ENCODE data around the gene ELF2. TPM values are rescaled to one million over a fixed set of nuclear protein-coding genes. Genes with fewer than 3 reads are reported as not detected.
"Not testable (repeated sequence)": the region's sequence is repeated elsewhere in the genome, so short reads cannot be mapped to it uniquely, and the experiment has no call there.

The ELF2 gene
- polyA plus RNA-seq, 1 of the 3 experiments (the other 2 are of a cell fraction), result 14.0 TPM

DNA sequence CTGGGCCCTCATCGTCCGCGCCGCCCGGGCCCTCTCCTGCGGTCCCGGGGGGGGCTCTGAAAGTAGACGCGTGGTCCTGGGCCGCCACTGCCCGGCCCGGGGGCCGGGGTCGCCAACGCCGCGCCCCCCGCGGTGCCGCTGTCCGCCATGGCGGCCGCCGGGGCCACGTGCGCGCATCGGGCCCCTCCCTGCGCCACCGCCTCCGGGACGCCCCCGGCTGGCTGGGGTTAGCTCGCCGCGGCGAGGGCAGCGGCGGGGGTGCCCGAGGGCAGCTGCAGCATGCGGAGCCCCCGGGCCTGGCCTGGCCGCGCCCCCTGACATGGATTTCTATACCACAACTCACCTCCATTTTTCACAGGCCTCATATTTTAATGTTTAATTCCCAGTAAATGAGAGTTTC, 61.8 kb downstream of the ELF2 start:
- DNase-seq, result no peak
- H3K36me3 ChIP-seq (replicated peaks in 1 of 2; ENCODE audit: control insufficient read depth in 1 of 2, insufficient read depth in 2 of 2, low read length in 1 of 2), result peaks cover 10 to 19% of the 10 kb centered on the region in 2 experiments
- H3K9me3 ChIP-seq, result no peaks in the 10 kb centered on the region
- POLR2A ChIA-PET, result no interaction called here
- no peaks in the 10 kb centered on the region for H3F3A ChIP-seq (replicated peaks; ENCODE audit: insufficient read depth)
- H3K9ac ChIP-seq, result no peak overlapping the region
- H3K4me1 ChIP-seq (ENCODE audit: control insufficient read depth in 1 of 2, insufficient read depth in 2 of 2, low read depth in 1 of 2, low read length in 1 of 2), result no peaks in the 10 kb centered on the region
- no peaks in the 10 kb centered on the region for H3K9me2 ChIP-seq
- H4K20me1 ChIP-seq (ENCODE audit: insufficient read depth), result no peaks in the 10 kb centered on the region
- no peak overlapping the region for H3K27ac ChIP-seq (ENCODE audit: low read depth in 2 of 2, low read length in 1 of 2)
- H3K79me2 ChIP-seq (ENCODE audit: insufficient read depth), result no peaks in the 10 kb centered on the region; the same call in 1 of the 2 replicates
- TF ChIP-seq TAF1 (IDR thresholded peaks at IDR 0.05; ENCODE audit: borderline replicate concordance, low read depth, low read length) (no peak), GABPA (IDR thresholded peaks at IDR 0.05; ENCODE audit: low read depth) (no peak), RAD21 (IDR thresholded peaks at IDR 0.05; ENCODE audit: low read length) (no peak), CHD2 (IDR thresholded peaks at IDR 0.05; ENCODE audit: low read length, partially characterized antibody) (no peak), TEAD4 (IDR thresholded peaks at IDR 0.05; ENCODE audit: borderline replicate concordance, insufficient read depth) (no peak), FOSL2 (IDR thresholded peaks at IDR 0.05; ENCODE audit: borderline replicate concordance, low read depth) (no peak), NFIC (IDR thresholded peaks at IDR 0.05; ENCODE audit: borderline replicate concordance) (no peak), FOXM1 (IDR thresholded peaks at IDR 0.05; ENCODE audit: low read depth) (no peak), CTCF (IDR thresholded peaks at IDR 0.05) (no peak), EZH2phosphoT487 (IDR thresholded peaks at IDR 0.05; ENCODE audit: borderline replicate concordance, low read depth) (no peak)
- TF ChIP-seq, protein P1, sequence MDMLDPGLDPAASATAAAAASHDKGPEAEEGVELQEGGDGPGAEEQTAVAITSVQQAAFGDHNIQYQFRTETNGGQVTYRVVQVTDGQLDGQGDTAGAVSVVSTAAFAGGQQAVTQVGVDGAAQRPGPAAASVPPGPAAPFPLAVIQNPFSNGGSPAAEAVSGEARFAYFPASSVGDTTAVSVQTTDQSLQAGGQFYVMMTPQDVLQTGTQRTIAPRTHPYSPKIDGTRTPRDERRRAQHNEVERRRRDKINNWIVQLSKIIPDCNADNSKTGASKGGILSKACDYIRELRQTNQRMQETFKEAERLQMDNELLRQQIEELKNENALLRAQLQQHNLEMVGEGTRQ (IDR thresholded peaks at IDR 0.05; ENCODE audit: borderline replicate concordance, low read depth, low read length), result no peak
- CTCF ChIA-PET, result interaction anchor here (0.7 kb wide), 1 partner anchor 25 kb away, joined by 6 read pairs; no protein-coding TSS in a partner anchor
- H3K4me2 ChIP-seq, result no peak overlapping the region
- H3K27me3 ChIP-seq (ENCODE audit: insufficient read depth), result no peaks in the 10 kb centered on the region
- 95% methylated on average over 18 of the region's 44 CpGs for WGBS (ENCODE audit: low lambda C conversion rate)
- H3K4me3 ChIP-seq (ENCODE audit: low read depth in 2 of 2, low read length in 1 of 2), result no peak overlapping the region
- no peak overlapping the region for H2AFZ ChIP-seq (ENCODE audit: low read depth)

DNA sequence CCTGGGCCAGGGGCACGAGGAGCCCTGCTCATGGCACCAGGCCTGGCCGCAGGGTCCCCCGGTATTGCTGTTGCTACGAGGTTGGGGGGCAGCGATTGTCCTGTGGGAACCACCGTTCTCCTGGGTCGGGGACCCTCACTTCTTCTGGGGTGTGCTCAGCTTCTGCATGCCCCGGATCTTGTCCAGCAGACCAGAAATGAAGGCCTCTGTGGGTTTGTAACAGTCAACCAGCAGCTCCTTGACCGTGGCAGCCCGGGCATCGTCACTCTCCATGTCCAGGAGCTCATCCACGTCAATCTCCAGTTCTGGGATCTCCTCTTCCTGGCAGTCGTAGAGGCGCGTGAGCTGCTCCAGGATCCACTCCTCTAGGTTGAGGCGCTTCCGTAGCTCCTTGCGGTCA, 62.2 kb downstream of the ELF2 start:
- DNase-seq; H3K9ac ChIP-seq; POLR2A ChIA-PET; H3K4me1 ChIP-seq (ENCODE audit: control insufficient read depth in 1 of 2, insufficient read depth in 2 of 2, low read depth in 1 of 2, low read length in 1 of 2); H4K20me1 ChIP-seq (ENCODE audit: insufficient read depth); H3F3A ChIP-seq (replicated peaks; ENCODE audit: insufficient read depth); H2AFZ ChIP-seq (ENCODE audit: low read depth); H3K27me3 ChIP-seq (ENCODE audit: insufficient read depth); H3K27ac ChIP-seq (ENCODE audit: low read depth in 2 of 2, low read length in 1 of 2); H3K4me3 ChIP-seq (ENCODE audit: low read depth in 2 of 2, low read length in 1 of 2); H3K4me2 ChIP-seq; H3K79me2 ChIP-seq (ENCODE audit: insufficient read depth); H3K9me3 ChIP-seq; H3K9me2 ChIP-seq: not testable (repeated sequence)
- WGBS (ENCODE audit: low lambda C conversion rate), result 97% methylated on average over 13 of the region's 18 CpGs
- CTCF ChIA-PET, result interaction anchor here (0.7 kb wide), 1 partner anchor 26 kb away, joined by 6 read pairs; no protein-coding TSS in a partner anchor
- H3K36me3 ChIP-seq (replicated peaks in 1 of 2; ENCODE audit: control insufficient read depth in 1 of 2, insufficient read depth in 2 of 2, low read length in 1 of 2), result peaks cover 10 to 19% of the 10 kb centered on the region in 2 experiments
